Testis (tissue), 5 donors: ENCODE measurements around the gene HOXC6. TPM values are rescaled to one million over a fixed set of nuclear protein-coding genes. Genes with fewer than 3 reads are reported as not detected.
A peak's percentile ranks its signal among the peaks of the same experiment; 100 is the strongest.

Experiments used
- DNase-seq: peaks from one replicate; pipeline ENCODE4 v3.0.0-alpha.2; 2019
- H3K27ac ChIP-seq, 2 donors: fragments of 200-600 bp; sonication (generic); one replicate each; pipeline ENCODE4 v1.5.1; 2019
- H3K27me3 ChIP-seq: fragments of 200-600 bp; sonication (generic); one replicate; pipeline ENCODE4 v1.5.1; 2019
- H3K36me3 ChIP-seq: fragments of 200-600 bp; sonication (generic); one replicate; pipeline ENCODE4 v1.5.1; 2017; ENCODE audit warnings: low read depth; ENCODE audit errors: missing control alignments
- H3K4me1 ChIP-seq: fragments of 200-600 bp; sonication (generic); one replicate; pipeline ENCODE4 v1.5.1; 2019
- H3K4me3 ChIP-seq, 2 donors: fragments of 200-600 bp; sonication (generic); one replicate each; pipeline ENCODE4 v1.5.1; 2017 to 2019
- H3K9me3 ChIP-seq: fragments of 200-600 bp; sonication (generic); one replicate; pipeline ENCODE4 v1.5.1; 2017
- CTCF ChIP-seq, 3 experiments: fragments of 450-650 bp in 2 of 3; fragments of 200-600 bp in 1 of 3; sonication (generic) in 1 of 3; IDR thresholded peaks; one replicate each; pipeline ENCODE4 v1.5.1; 2016 to 2019; ENCODE audit warnings: antibody characterized with exemption in 3 of 3, mild to moderate bottlenecking in 2 of 3, moderate library complexity in 1 of 3
- POLR2A ChIP-seq: fragments of 450-650 bp; IDR thresholded peaks from one replicate; pipeline ENCODE4 v1.6.1; 2017; ENCODE audit warnings: antibody characterized with exemption, mild to moderate bottlenecking, moderate library complexity
- WGBS, 2 donors: methylation state at CpG; one replicate each; pipeline ENCODE4 v1.1.5; 2018; 5-methylcytosine and 5-hydroxymethylcytosine counted together
- intact Hi-C: fragments of 100-400 bp; cut with DNase I; formaldehyde crosslinking; loops from one replicate; pipeline ENCODE4 v1.15.1; 2023; ENCODE audit warnings: low total_unique reads
- long read RNA-seq, 2 donors: transcript quantifications; one replicate each; lab custom pipeline, GENCODE V29; 2026
- polyA plus RNA-seq: library from polyadenylated mRNA; stranded (reverse); fragments of 350-450 nt; fragmentation: Illumina TruSeq; extraction: RNeasy Lipid Tissue Mini Kit (QIAGEN cat#74804); gene quantifications from one replicate; pipeline ENCODE4 v1.2.3, GENCODE V29; 2014; ENCODE audit warnings: low read depth, low replicate concordance; ENCODE audit not compliant: insufficient read depth
- total RNA-seq, 2 donors: library from RNA; depleted of rRNA; stranded (reverse); fragments of >200 nt; gene quantifications; one replicate each; pipeline ENCODE4 v1.2.3, GENCODE V29; 2016

Gene HOXC6
- total RNA-seq (1 to 10 TPM; 1.9 to 4.0 TPM), polyA plus RNA-seq (5.4 TPM)
- long read RNA-seq, donor 1, transcript HOXC6-201 (2 exons, 1,733 nt): major isoform, 6 of 7 reads
- long read RNA-seq, donor 1, partial matches to known transcripts: 0 of 7 reads
- long read RNA-seq, donor 1, other reads (novel, unspliced or antisense): 0 of 7 reads
- long read RNA-seq, donor 2, partial matches to known transcripts: 0 of 3 reads
- long read RNA-seq, donor 2, other reads (novel, unspliced or antisense): 0 of 3 reads

- peak; percentile 59 for DNase-seq
- intact Hi-C loops: no loop called here
Measured at GRCh38 chr12:54028314-54029201, at the start of gene HOXC6. Gene HOXC6 (plus strand): TSS chr12:54028440. CDS start chr12:54028522, 82 bp downstream.

GRCh38 chr12:53978477-53979356 is 49.5 kb upstream of the HOXC6 start:
- TF ChIP-seq POLR2A: no peak
- TF ChIP-seq CTCF (IDR thresholded peaks at IDR 0.05): no peak
- Histone ChIP-seq H3K27me3 (peaks cover 10% of the 10 kb centered on the region), H3K4me3 (no peak overlapping the region), H3K36me3 (no peaks in the 10 kb centered on the region), H3K4me1 (peaks cover 12% of the 10 kb centered on the region), H3K27ac (no peak overlapping the region), H3K9me3 (no peaks in the 10 kb centered on the region)
- no peak for DNase-seq
- WGBS, 2 donors: 47 to 53% methylated on average over 14 to 15 of the region's 15 CpGs
- intact Hi-C loops: no loop called here

More at GRCh38 chr12:54028314-54029201, at the start of gene HOXC6:
- WGBS, 2 donors: 32 to 34% methylated on average over 36 of the region's 36 CpGs
- no peaks in the 10 kb centered on the region for H3K27me3 ChIP-seq
- no peaks in the 10 kb centered on the region for H3K9me3 ChIP-seq
- no peaks in the 10 kb centered on the region for H3K36me3 ChIP-seq
- TF ChIP-seq POLR2A: no peak
- no peak for TF ChIP-seq CTCF (IDR thresholded peaks at IDR 0.05)
- peak within 1 kb of the TSS; percentile 13 to 21 for H3K4me3 ChIP-seq
- H3K4me1 ChIP-seq: peaks cover 36% of the 10 kb centered on the region
- peak within 1 kb of the TSS; percentile 0 to 67 for H3K27ac ChIP-seq

GRCh38 chr12:53980104-53980801 is 48.0 kb upstream of the HOXC6 start:
- no peak overlapping the region for H3K27ac ChIP-seq
- intact Hi-C loops: loop anchor here (10.0 kb wide), 1 partner anchor 205 kb away; no protein-coding TSS in a partner anchor
- DNase-seq: no peak
- whole genome bisulfite sequencing, 2 donors: 68 to 74% methylated on average over 6 to 7 of the region's 7 CpGs
- H3K4me3 ChIP-seq: no peak overlapping the region
- peaks cover 9% of the 10 kb centered on the region for H3K4me1 ChIP-seq
- no peaks in the 10 kb centered on the region for H3K9me3 ChIP-seq
- no peaks in the 10 kb centered on the region for H3K36me3 ChIP-seq
- TF ChIP-seq POLR2A (no peak), CTCF (IDR thresholded peaks at IDR 0.05) (no peak)
- peaks cover 4% of the 10 kb centered on the region for H3K27me3 ChIP-seq

- Histone ChIP-seq H3K36me3 (no peaks in the 10 kb centered on the region), H3K4me3 (no peak overlapping the region), H3K27ac (no peak overlapping the region), H3K9me3 (no peaks in the 10 kb centered on the region), H3K27me3 (peaks cover 4% of the 10 kb centered on the region), H3K4me1 (peaks cover 14% of the 10 kb centered on the region)
- no peak for TF ChIP-seq CTCF (IDR thresholded peaks at IDR 0.05)
- no peak for TF ChIP-seq POLR2A
- no peak for DNase-seq
- intact Hi-C loops: loop anchor here (10.0 kb wide), 1 partner anchor 206 kb away; no protein-coding TSS in a partner anchor
- 73 to 78% methylated on average over 15 of the region's 15 CpGs for WGBS, 2 donors
Measured at GRCh38 chr12:53980802-53981496, 47.3 kb upstream of the HOXC6 start.
